ENCODE measurements around the gene TMEM132A.

DNA sequence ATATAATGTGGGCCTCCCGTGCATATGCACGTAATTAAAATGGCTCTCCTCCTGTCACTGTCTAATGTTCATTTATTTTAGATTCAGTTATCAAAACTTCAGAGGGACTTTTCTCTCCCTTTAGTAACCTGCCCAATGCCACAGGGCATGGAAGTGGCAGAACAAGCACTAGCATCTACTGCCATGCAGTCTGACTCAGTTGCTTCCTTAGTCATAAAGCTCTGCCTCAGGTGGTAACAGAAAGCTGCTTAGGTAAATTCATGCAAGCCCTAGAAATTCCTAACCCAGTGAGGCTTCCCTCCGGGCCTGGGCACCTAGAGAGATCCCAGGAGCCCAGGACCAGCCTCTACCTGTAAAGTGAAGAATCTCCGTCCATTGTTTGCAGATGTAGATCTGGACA is 26.8 kb upstream of the TMEM132A start:
- no peak for TF ChIP-seq POLR2AphosphoS5 (IDR thresholded peaks at IDR 0.05)
- TF ChIP-seq, protein P1, sequence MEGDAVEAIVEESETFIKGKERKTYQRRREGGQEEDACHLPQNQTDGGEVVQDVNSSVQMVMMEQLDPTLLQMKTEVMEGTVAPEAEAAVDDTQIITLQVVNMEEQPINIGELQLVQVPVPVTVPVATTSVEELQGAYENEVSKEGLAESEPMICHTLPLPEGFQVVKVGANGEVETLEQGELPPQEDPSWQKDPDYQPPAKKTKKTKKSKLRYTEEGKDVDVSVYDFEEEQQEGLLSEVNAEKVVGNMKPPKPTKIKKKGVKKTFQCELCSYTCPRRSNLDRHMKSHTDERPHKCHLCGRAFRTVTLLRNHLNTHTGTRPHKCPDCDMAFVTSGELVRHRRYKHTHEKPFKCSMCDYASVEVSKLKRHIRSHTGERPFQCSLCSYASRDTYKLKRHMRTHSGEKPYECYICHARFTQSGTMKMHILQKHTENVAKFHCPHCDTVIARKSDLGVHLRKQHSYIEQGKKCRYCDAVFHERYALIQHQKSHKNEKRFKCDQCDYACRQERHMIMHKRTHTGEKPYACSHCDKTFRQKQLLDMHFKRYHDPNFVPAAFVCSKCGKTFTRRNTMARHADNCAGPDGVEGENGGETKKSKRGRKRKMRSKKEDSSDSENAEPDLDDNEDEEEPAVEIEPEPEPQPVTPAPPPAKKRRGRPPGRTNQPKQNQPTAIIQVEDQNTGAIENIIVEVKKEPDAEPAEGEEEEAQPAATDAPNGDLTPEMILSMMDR (IDR thresholded peaks at IDR 0.05 in 8 of 11, conservative IDR thresholded peaks at IDR 0.05 in 3 of 11), result no peak

Data from spleen (tissue), 7 donors.